B cell (primary cell): ENCODE measurements around the gene HOOK1. TPM values are rescaled to one million over a fixed set of nuclear protein-coding genes. Genes with fewer than 3 reads are reported as not detected.

Source experiments
- ATAC-seq: fragments of 200-7000 bp; cut with Tn5 transposase; one replicate; pipeline ENCODE4 v1.10.0; 2021; ENCODE audit warnings: low read depth, mild to moderate bottlenecking, moderate number of reproducible peaks, moderate library complexity
- CTCF ChIA-PET: fragments of 350-600 bp; sonication (Branson Sonifier 250); formaldehyde crosslinking; loops from one replicate; lab custom pipeline; 2021; ENCODE audit warnings: antibody characterized with exemption, inconsistent platforms; lab: Charles Lee
- POLR2A ChIA-PET: fragments of 350-600 bp; sonication (Branson Sonifier 250); formaldehyde crosslinking; loops from one replicate; lab custom pipeline; 2021; ENCODE audit warnings: antibody characterized with exemption; lab: Charles Lee
- DNase-seq: peaks from one replicate; pipeline ENCODE4 v3.0.0; 2013
- H2AFZ ChIP-seq: 2 replicates; pipeline ENCODE4 v1.6.1; 2012; ENCODE audit warnings: mild to moderate bottlenecking, low read depth, low read length; ENCODE audit not compliant: insufficient read depth, poor library complexity, severe bottlenecking
- H3K27ac ChIP-seq, 2 donors: 1 replicate in 1 of 2; 2 replicates in 1 of 2; pipeline ENCODE4 v1.5.1; 2012 to 2013; ENCODE audit warnings: low read length in 2 of 2, mild to moderate bottlenecking in 2 of 2, moderate library complexity in 1 of 2
- H3K27me3 ChIP-seq, 4 experiments: fragments of 200-600 bp in 1 of 4; sonication (generic) in 1 of 4; replicated peaks in 1 of 4; 1 replicate in 2 of 4; 2 replicates in 2 of 4; pipeline versions ENCODE4 v1.6.1 to v1.7.0; 2013 to 2016; ENCODE audit warnings: low read length in 3 of 4, mild to moderate bottlenecking in 2 of 4, mixed read lengths in 1 of 4, moderate library complexity in 1 of 4; ENCODE audit not compliant: insufficient read depth in 4 of 4, control insufficient read depth in 3 of 4; ENCODE audit errors: control extremely low read depth in 1 of 4
- H3K36me3 ChIP-seq, 2 experiments: replicated peaks in 1 of 2; 1 replicate in 1 of 2; 2 replicates in 1 of 2; pipeline versions ENCODE4 v1.6.1 to v1.7.1; 2013; ENCODE audit warnings: low read length in 1 of 2; ENCODE audit not compliant: insufficient read depth in 2 of 2, control insufficient read depth in 1 of 2; ENCODE audit errors: control extremely low read depth in 1 of 2, extremely low read depth in 1 of 2
- H3K4me1 ChIP-seq, 2 donors: fragments of 200-600 bp in 1 of 2; sonication (generic) in 1 of 2; 1 replicate in 1 of 2; 2 replicates in 1 of 2; pipeline versions ENCODE4 v1.5.1 to v1.6.1; 2013 to 2017; ENCODE audit warnings: low read length in 2 of 2; ENCODE audit not compliant: control insufficient read depth in 2 of 2, insufficient read depth in 2 of 2
- H3K4me2 ChIP-seq: replicated peaks from 2 replicates; pipeline ENCODE3; 2012; ENCODE audit warnings: mild to moderate bottlenecking, low read depth, low read length; ENCODE audit not compliant: poor library complexity, severe bottlenecking
- H3K4me3 ChIP-seq, 5 experiments: fragments of 200-600 bp in 1 of 5; sonication (generic) in 1 of 5; 1 replicate in 3 of 5; 2 replicates in 2 of 5; pipeline versions ENCODE4 v1.5.1 to v1.7.0; 2011 to 2016; ENCODE audit warnings: low read length in 4 of 5, mild to moderate bottlenecking in 4 of 5, low read depth in 2 of 5, control low read depth in 1 of 5, moderate library complexity in 1 of 5; ENCODE audit not compliant: insufficient read depth in 1 of 5; ENCODE audit errors: control extremely low read depth in 1 of 5, extremely low read depth in 1 of 5
- H3K79me2 ChIP-seq: fragments of 200-600 bp; sonication (generic); one replicate; pipeline ENCODE4 v1.6.0; 2016; ENCODE audit warnings: low read length; ENCODE audit not compliant: control insufficient read depth, insufficient read depth
- H3K9ac ChIP-seq: fragments of 200-600 bp; sonication (generic); 2 replicates; pipeline ENCODE4 v1.6.1; 2017; ENCODE audit warnings: mild to moderate bottlenecking, low read length, moderate library complexity
- H3K9me3 ChIP-seq, 3 donors: one replicate each; pipeline versions ENCODE4 v1.6.1 to v1.7.1; 2013; ENCODE audit warnings: low read length in 2 of 3; ENCODE audit not compliant: control insufficient read depth in 2 of 3, insufficient read depth in 1 of 3; ENCODE audit errors: control extremely low read depth in 1 of 3
- H4K20me1 ChIP-seq: 2 replicates; pipeline ENCODE4 v1.6.0; 2012; ENCODE audit warnings: mild to moderate bottlenecking, low read length; ENCODE audit not compliant: insufficient read depth, control insufficient read depth, poor library complexity, severe bottlenecking
- H3K27ac Mint-ChIP-seq: one replicate; pipeline ENCODE4 v1.8.0; 2021; ENCODE audit warnings: mixed read lengths
- H3K27me3 Mint-ChIP-seq: one replicate; pipeline ENCODE4 v1.8.0; 2021; ENCODE audit warnings: mixed read lengths
- H3K4me1 Mint-ChIP-seq: one replicate; pipeline ENCODE4 v1.8.0; 2021; ENCODE audit warnings: mixed read lengths
- H3K4me3 Mint-ChIP-seq: one replicate; pipeline ENCODE4 v1.8.0; 2021; ENCODE audit warnings: mixed read lengths
- H3K9me3 Mint-ChIP-seq: one replicate; pipeline ENCODE4 v1.8.0; 2022; ENCODE audit warnings: mixed read lengths; ENCODE audit not compliant: insufficient read depth
- EZH2 ChIP-seq: IDR thresholded peaks from 2 replicates; pipeline ENCODE4 v1.6.1; 2012; ENCODE audit warnings: borderline replicate concordance, low read depth, mild to moderate bottlenecking, moderate library complexity, low read length; ENCODE audit not compliant: insufficient read depth, poor library complexity, severe bottlenecking
- WGBS: methylation state at CpG from one replicate; pipeline ENCODE4 v1.1.5; 2013; ENCODE audit warnings: missing lambda C conversion rate; ENCODE audit not compliant: insufficient coverage; 5-methylcytosine and 5-hydroxymethylcytosine counted together
- intact Hi-C: fragments of 100-400 bp; cut with micrococcal nuclease; formaldehyde crosslinking; loops from one replicate; pipeline ENCODE4 v1.10.0; 2022
- polyA plus RNA-seq: library from polyadenylated mRNA; depleted of rRNA; stranded (reverse); fragments of >200 nt; gene quantifications from 2 replicates; pipeline ENCODE4 v1.2.3, GENCODE V29; 2012
- total RNA-seq, 2 donors: library from RNA; stranded (reverse); fragments of 120-200 nt in 1 of 2; gene quantifications; 1 replicate in 1 of 2; 2 replicates in 1 of 2; pipeline versions ENCODE4 v1.2.3 to v1.2.4, GENCODE V29; 2013 to 2022
- TF ChIP-seq, protein P1 (sequence below): fragments of 200-600 bp; IDR thresholded peaks from one replicate; pipeline ENCODE4 v1.8.0; 2022; ENCODE audit warnings: antibody characterized with exemption, mild to moderate bottlenecking

The HOOK1 gene
- total and polyA plus RNA-seq, 2 donors (not counting 1 experiment from before 2014, with no cell fraction given): 2.0 to 12.0 TPM

DNA sequence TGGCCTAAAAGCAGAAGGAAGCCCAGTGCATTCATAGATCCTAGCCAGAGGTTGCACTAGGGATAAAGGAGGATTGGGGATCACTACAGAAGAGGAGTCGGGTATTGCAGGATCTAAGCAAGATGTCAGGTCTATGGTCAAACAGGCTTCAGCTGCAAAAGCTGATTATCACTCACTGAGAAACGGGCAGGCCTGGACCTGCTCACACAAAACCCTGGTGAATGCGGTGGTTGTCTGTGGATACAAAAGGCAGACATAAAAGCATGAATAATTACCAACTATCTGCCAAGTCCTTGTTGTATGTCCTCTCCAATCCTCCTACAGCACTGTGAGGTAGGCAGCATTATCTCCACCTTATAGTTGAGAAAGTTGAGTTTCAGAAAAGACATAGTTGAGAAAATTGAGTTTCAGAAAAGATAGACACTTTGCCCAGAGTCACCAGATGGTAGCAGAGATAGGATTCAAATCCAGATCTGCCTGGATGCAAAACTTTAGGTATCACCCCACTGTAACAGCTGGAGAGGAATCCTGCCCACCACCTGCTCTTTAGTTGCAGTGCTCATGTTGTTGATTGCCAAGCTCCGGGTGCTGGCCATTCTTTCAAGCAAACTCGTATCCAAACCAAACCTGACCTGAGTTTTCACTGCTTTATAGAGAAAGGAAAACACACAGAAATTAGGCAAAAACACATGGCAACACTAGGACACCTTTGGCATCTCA lies 49.6 kb upstream of the HOOK1 start:
- Histone ChIP-seq H3K4me3 (no peak overlapping the region), H3K9me3 (no peaks in the 10 kb centered on the region), H3K79me2 (no peaks in the 10 kb centered on the region), H3K27ac (no peak overlapping the region), H3K9ac (no peak overlapping the region), H2AFZ (no peak overlapping the region), H3K4me1 (no peaks in the 10 kb centered on the region), H3K27me3 (no peaks in the 10 kb centered on the region), H3K4me2 (no peak overlapping the region), H4K20me1 (no peaks in the 10 kb centered on the region), H3K36me3 (no peaks in the 10 kb centered on the region)
- Mint-ChIP-seq H3K4me1 (peaks cover 2% of the 10 kb centered on the region), H3K27me3 (no peaks in the 10 kb centered on the region), H3K27ac (no peak overlapping the region), H3K9me3 (no peaks in the 10 kb centered on the region), H3K4me3 (no peak overlapping the region)
- TF ChIP-seq, protein P1, sequence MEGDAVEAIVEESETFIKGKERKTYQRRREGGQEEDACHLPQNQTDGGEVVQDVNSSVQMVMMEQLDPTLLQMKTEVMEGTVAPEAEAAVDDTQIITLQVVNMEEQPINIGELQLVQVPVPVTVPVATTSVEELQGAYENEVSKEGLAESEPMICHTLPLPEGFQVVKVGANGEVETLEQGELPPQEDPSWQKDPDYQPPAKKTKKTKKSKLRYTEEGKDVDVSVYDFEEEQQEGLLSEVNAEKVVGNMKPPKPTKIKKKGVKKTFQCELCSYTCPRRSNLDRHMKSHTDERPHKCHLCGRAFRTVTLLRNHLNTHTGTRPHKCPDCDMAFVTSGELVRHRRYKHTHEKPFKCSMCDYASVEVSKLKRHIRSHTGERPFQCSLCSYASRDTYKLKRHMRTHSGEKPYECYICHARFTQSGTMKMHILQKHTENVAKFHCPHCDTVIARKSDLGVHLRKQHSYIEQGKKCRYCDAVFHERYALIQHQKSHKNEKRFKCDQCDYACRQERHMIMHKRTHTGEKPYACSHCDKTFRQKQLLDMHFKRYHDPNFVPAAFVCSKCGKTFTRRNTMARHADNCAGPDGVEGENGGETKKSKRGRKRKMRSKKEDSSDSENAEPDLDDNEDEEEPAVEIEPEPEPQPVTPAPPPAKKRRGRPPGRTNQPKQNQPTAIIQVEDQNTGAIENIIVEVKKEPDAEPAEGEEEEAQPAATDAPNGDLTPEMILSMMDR: no peak
- TF ChIP-seq EZH2: no peak
- intact Hi-C loops: no loop called here
- POLR2A ChIA-PET: no interaction called here
- no peak for ATAC-seq
- 83% methylated on average over 4 of the region's 5 CpGs for WGBS
- DNase-seq: no peak
- CTCF ChIA-PET: interaction anchor here (0.6 to 1.0 kb wide), 2 partner anchors 66 to 1671 kb away, joined by 3 to 4 read pairs; no protein-coding TSS in a partner anchor

DNA sequence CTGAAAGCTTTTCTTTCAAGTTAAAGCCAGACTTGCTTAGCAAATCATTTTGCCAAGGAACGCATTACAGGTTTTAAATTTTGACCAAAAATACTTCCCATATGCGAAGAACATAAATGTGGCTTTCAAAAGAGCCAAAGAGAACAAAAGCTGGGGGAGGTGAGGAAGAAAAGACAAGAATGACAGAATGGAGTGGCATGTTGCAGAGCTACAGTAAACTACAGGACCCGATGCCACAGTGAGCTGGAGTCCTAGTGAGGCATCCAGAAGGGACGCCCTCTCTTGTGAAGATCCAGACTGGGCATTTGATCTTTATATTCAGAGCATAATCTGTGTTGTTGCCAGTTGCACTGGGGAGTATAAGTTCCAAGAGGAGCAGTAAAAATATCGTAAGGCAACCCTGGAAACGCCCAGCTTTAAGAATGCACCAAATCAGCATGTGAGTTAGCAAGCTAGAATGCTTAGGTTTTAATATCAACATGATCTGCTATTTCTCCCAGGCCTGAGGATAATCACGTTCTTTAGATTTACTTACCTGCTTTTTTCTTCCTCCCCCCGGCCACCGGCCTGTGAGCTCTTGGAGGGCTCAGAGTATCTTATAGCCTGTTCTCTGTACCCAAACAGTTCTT lies 48.4 kb upstream of the HOOK1 start:
- Histone ChIP-seq H3K9me3 (no peaks in the 10 kb centered on the region), H4K20me1 (no peaks in the 10 kb centered on the region), H3K27me3 (no peaks in the 10 kb centered on the region), H3K9ac (no peak overlapping the region), H3K79me2 (no peaks in the 10 kb centered on the region), H3K4me1 (no peaks in the 10 kb centered on the region), H2AFZ (no peak overlapping the region), H3K27ac (no peak overlapping the region), H3K36me3 (no peaks in the 10 kb centered on the region), H3K4me3 (no peak overlapping the region), H3K4me2 (no peak overlapping the region)
- CTCF ChIA-PET: interaction anchor here (1.0 to 1.1 kb wide), 2 partner anchors 22 to 1250 kb away, joined by 3 to 4 read pairs; no protein-coding TSS in a partner anchor
- TF ChIP-seq, protein P1: no peak
- TF ChIP-seq EZH2: no peak
- Mint-ChIP-seq H3K27ac (no peak overlapping the region), H3K9me3 (no peaks in the 10 kb centered on the region), H3K4me3 (no peak overlapping the region), H3K4me1 (peaks cover 2% of the 10 kb centered on the region), H3K27me3 (no peaks in the 10 kb centered on the region)
- intact Hi-C loops: no loop called here
- DNase-seq (no peak), ATAC-seq (no peak)
- POLR2A ChIA-PET: no interaction called here
- 91% methylated on average over 6 of the region's 9 CpGs for WGBS
